CD8-positive, alpha-beta memory T cell (primary cell): ENCODE data around the gene FAM111A. TPM values are rescaled to one million over a fixed set of nuclear protein-coding genes. Genes with fewer than 3 reads are reported as not detected.
A peak's percentile ranks its signal among the peaks of the same experiment; 100 is the strongest.

Source experiments
- CTCF ChIA-PET: fragments of 350-600 bp; sonication (Branson Sonifier 250); formaldehyde crosslinking; loops from one replicate; lab custom pipeline; 2021; ENCODE audit warnings: antibody characterized with exemption; lab: Charles Lee
- POLR2A ChIA-PET: fragments of 350-600 bp; sonication (Branson Sonifier 250); formaldehyde crosslinking; loops from one replicate; lab custom pipeline; 2021; ENCODE audit warnings: antibody characterized with exemption; lab: Charles Lee
- DNase-seq, 5 donors: peaks; one replicate each; pipeline versions ENCODE4 v3.0.0 to v3.0.0-alpha.2; 2020 to 2022; ENCODE audit warnings: mixed read lengths in 1 of 5
- H3K27ac ChIP-seq: one replicate; pipeline ENCODE4 v1.7.0; 2013; ENCODE audit warnings: low read depth, mild to moderate bottlenecking, low read length, moderate library complexity
- H3K27me3 ChIP-seq: 2 replicates; pipeline ENCODE4 v1.7.0; 2013; ENCODE audit warnings: low read length, mild to moderate bottlenecking; ENCODE audit not compliant: insufficient read depth, poor library complexity, severe bottlenecking
- H3K36me3 ChIP-seq: 2 replicates; pipeline ENCODE4 v1.7.0; 2013; ENCODE audit warnings: mild to moderate bottlenecking, low read length, moderate library complexity; ENCODE audit not compliant: insufficient read depth
- H3K4me1 ChIP-seq: 2 replicates; pipeline ENCODE4 v1.7.0; 2013; ENCODE audit warnings: mild to moderate bottlenecking, low read length, moderate library complexity; ENCODE audit not compliant: insufficient read depth
- H3K4me3 ChIP-seq: 2 replicates; pipeline ENCODE4 v1.7.0; 2013; ENCODE audit warnings: mild to moderate bottlenecking, low read length
- H3K9me3 ChIP-seq: 2 replicates; pipeline ENCODE4 v1.7.0; 2013; ENCODE audit warnings: mild to moderate bottlenecking, low read length
- H3K27ac Mint-ChIP-seq, 8 donors: one replicate each; pipeline ENCODE4 v1.8.0; 2020 to 2021; ENCODE audit warnings: mixed read lengths in 8 of 8, mild to moderate bottlenecking in 6 of 8, inconsistent platforms in 3 of 8, moderate library complexity in 3 of 8
- H3K27me3 Mint-ChIP-seq, 2 donors: one replicate each; pipeline ENCODE4 v1.8.0; 2020 to 2021; ENCODE audit warnings: mixed read lengths in 2 of 2, mild to moderate bottlenecking in 1 of 2, moderate library complexity in 1 of 2
- H3K36me3 Mint-ChIP-seq, 3 donors: one replicate each; pipeline ENCODE4 v1.8.0; 2020 to 2021; ENCODE audit warnings: mixed read lengths in 3 of 3, inconsistent platforms in 1 of 3, mild to moderate bottlenecking in 1 of 3
- H3K4me1 Mint-ChIP-seq, 3 donors: one replicate each; pipeline ENCODE4 v1.8.0; 2020 to 2021; ENCODE audit warnings: mixed read lengths in 3 of 3, inconsistent platforms in 1 of 3, mild to moderate bottlenecking in 1 of 3
- H3K4me3 Mint-ChIP-seq, 7 donors: one replicate each; pipeline ENCODE4 v1.8.0; 2020 to 2021; ENCODE audit warnings: mixed read lengths in 7 of 7, mild to moderate bottlenecking in 6 of 7, moderate library complexity in 4 of 7, inconsistent platforms in 2 of 7
- H3K9me3 Mint-ChIP-seq, 5 donors: one replicate each; pipeline ENCODE4 v1.8.0; 2020 to 2022; ENCODE audit warnings: mixed read lengths in 5 of 5, mild to moderate bottlenecking in 3 of 5, moderate library complexity in 2 of 5, inconsistent platforms in 1 of 5
- polyA plus RNA-seq: library from polyadenylated mRNA; unstranded; fragments of 300-500 nt; fragmentation: Illumina TruSeq; gene quantifications from one replicate; pipeline ENCODE4 v1.2.3, GENCODE V29; 2021
- total RNA-seq, 2 experiments: library from RNA; stranded (reverse); gene quantifications; one replicate each; pipeline ENCODE4 v1.2.3, GENCODE V29; 2021

Gene FAM111A
- total and polyA plus RNA-seq, 3 experiments from 2014 or later, result 31.7 to 73.5 (median 71.1) TPM

GRCh38 chr11:59187587-59187986 is 44.9 kb downstream of the FAM111A start:
- POLR2A ChIA-PET, result no interaction called here
- Histone ChIP-seq H3K36me3 (no peaks in the 10 kb centered on the region), H3K9me3 (no peaks in the 10 kb centered on the region), H3K4me1 (no peaks in the 10 kb centered on the region), H3K4me3 (no peak overlapping the region), H3K27me3 (no peaks in the 10 kb centered on the region), H3K27ac (no peak overlapping the region)
- CTCF ChIA-PET, result interaction anchor here (1.0 to 6.7 kb wide), 3 partner anchors 14 to 21 kb away, joined by 3 to 92 read pairs (median 11); partner anchors contain the start of gene DTX4
- H3K4me1 Mint-ChIP-seq, result no peaks in the 10 kb centered on the region
- no peak for DNase-seq
- H3K27me3 Mint-ChIP-seq, result peaks cover 4 to 13% of the 10 kb centered on the region in 2 donors
- no peaks in the 10 kb centered on the region for H3K9me3 Mint-ChIP-seq
- no peak overlapping the region for H3K27ac Mint-ChIP-seq
- H3K36me3 Mint-ChIP-seq, result peaks cover 0 to 4% (median 1%) of the 10 kb centered on the region in 3 donors
- no peak overlapping the region for H3K4me3 Mint-ChIP-seq

DNA sequence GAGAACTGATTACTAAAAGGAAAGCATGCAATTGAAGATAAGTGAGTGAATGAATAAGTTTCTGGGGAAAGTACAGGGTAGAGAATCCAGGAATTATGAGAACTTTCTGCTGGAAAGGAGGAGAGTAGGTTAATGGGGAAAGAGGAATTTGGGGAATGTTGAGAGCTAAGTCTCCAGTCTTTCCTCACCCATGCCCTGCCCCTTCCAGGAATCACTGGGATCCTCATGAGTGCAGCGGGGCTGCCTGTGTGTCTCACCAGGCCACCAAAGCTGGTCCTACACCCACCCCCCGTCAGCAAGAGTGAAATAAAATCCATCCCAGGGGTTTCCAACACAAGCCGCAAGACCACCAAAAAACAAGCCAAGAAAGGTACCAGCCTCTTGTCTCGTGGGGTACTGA is 46.3 kb downstream of the FAM111A start:
- Mint-ChIP-seq H3K27me3 (peaks cover 4 to 9% of the 10 kb centered on the region in 2 donors), H3K36me3 (peaks cover 0 to 4% (median 1%) of the 10 kb centered on the region in 3 donors), H3K4me3 (no peak overlapping the region), H3K27ac (no peak overlapping the region), H3K9me3 (no peaks in the 10 kb centered on the region), H3K4me1 (no peaks in the 10 kb centered on the region)
- Histone ChIP-seq H3K9me3 (no peaks in the 10 kb centered on the region), H3K27me3 (no peaks in the 10 kb centered on the region), H3K27ac (no peak overlapping the region), H3K4me3 (no peak overlapping the region), H3K36me3 (no peaks in the 10 kb centered on the region), H3K4me1 (no peaks in the 10 kb centered on the region)
- no peak for DNase-seq
- POLR2A ChIA-PET, result no interaction called here
- CTCF ChIA-PET, result no interaction called here

DNA sequence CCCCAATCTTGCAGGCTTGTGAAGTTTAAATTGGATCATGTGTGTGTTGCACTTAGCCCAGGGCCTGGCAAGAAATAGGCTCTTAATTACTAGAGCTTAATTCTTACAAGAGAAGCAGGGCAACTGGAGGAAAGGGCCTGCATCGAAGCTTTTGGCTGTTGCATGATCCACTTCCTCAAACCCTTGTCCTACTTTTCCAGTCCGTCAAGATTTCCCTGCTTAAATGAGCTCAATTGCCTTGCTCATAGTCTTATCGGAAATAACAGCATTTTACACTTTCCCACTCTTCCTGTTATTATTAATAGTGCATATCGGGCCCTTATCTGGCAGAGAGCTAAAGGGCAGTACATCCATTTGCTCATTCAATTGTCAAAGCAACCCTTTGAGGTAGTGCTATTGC is 47.3 kb downstream of the FAM111A start:
- Mint-ChIP-seq H3K9me3 (no peaks in the 10 kb centered on the region), H3K27ac (no peak overlapping the region), H3K4me3 (no peak overlapping the region), H3K27me3 (peaks cover 4 to 9% of the 10 kb centered on the region in 2 donors), H3K4me1 (no peaks in the 10 kb centered on the region), H3K36me3 (peaks cover 0 to 4% (median 1%) of the 10 kb centered on the region in 3 donors)
- no peaks in the 10 kb centered on the region for H3K4me1 ChIP-seq
- no peaks in the 10 kb centered on the region for H3K36me3 ChIP-seq
- CTCF ChIA-PET, result interaction anchor here (0.8 kb wide), 1 partner anchor 19 kb away, joined by 4 read pairs; the partner anchor contains the start of gene DTX4
- DNase-seq, result no peak
- H3K9me3 ChIP-seq, result no peaks in the 10 kb centered on the region
- no peak overlapping the region for H3K27ac ChIP-seq
- POLR2A ChIA-PET, result no interaction called here
- no peaks in the 10 kb centered on the region for H3K27me3 ChIP-seq
- no peak overlapping the region for H3K4me3 ChIP-seq

DNA sequence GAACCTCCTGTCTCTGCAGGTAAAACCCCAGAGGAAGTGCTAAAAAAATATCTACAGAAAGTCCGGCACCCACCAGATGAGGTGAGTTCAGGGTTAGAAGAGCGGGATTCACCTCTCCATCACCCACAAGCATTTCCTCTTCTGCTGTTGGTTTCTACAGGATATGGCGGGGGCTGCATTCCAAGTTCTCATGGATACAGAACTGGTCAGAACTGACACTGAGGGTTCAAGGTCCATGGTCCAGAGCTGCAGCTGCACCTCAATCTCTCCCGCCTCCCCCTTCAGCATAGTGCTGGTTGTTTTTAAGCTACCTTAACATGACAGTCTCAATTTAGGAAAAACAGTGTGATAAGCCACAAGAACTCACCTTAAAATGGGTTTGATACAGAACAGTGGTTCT is 48.4 kb downstream of the FAM111A start:
- no peaks in the 10 kb centered on the region for H3K36me3 ChIP-seq
- H3K4me3 ChIP-seq, result no peak overlapping the region
- H3K27me3 ChIP-seq, result no peaks in the 10 kb centered on the region
- no peaks in the 10 kb centered on the region for H3K9me3 ChIP-seq
- Mint-ChIP-seq H3K4me1 (no peaks in the 10 kb centered on the region), H3K36me3 (peaks cover 3 to 6% (median 4%) of the 10 kb centered on the region in 3 donors), H3K9me3 (no peaks in the 10 kb centered on the region), H3K4me3 (no peak overlapping the region), H3K27me3 (peaks cover 4 to 9% of the 10 kb centered on the region in 2 donors), H3K27ac (peak overlapping the region in 1 of 8 donors; percentile 28)
- no peak overlapping the region for H3K27ac ChIP-seq
- DNase-seq, result no peak
- no peaks in the 10 kb centered on the region for H3K4me1 ChIP-seq
- ChIA-PET CTCF (interaction anchor here (1.5 to 2.3 kb wide), 2 partner anchors 9 to 19 kb away, joined by 3 to 7 read pairs; partner anchors contain the start of gene DTX4), POLR2A (no interaction called here)

- Histone ChIP-seq H3K27ac (no peak overlapping the region), H3K9me3 (no peaks in the 10 kb centered on the region), H3K4me1 (no peaks in the 10 kb centered on the region), H3K4me3 (no peak overlapping the region), H3K27me3 (no peaks in the 10 kb centered on the region), H3K36me3 (no peaks in the 10 kb centered on the region)
- H3K36me3 Mint-ChIP-seq, result peaks cover 3 to 6% (median 4%) of the 10 kb centered on the region in 3 donors
- H3K4me1 Mint-ChIP-seq, result no peaks in the 10 kb centered on the region
- H3K27ac Mint-ChIP-seq, result no peak overlapping the region
- CTCF ChIA-PET, result interaction anchor here (1.0 to 2.3 kb wide), 4 partner anchors 10 to 56 kb away, joined by 3 to 7 read pairs (median 4); partner anchors contain the start of gene DTX4
- H3K4me3 Mint-ChIP-seq, result no peak overlapping the region
- DNase-seq, result no peak
- POLR2A ChIA-PET, result no interaction called here
- peaks cover 4 to 7% of the 10 kb centered on the region in 2 donors for H3K27me3 Mint-ChIP-seq
- no peaks in the 10 kb centered on the region for H3K9me3 Mint-ChIP-seq
These were observed 49.2 kb downstream of the FAM111A start for GRCh38 chr11:59191890-59192289.

DNA sequence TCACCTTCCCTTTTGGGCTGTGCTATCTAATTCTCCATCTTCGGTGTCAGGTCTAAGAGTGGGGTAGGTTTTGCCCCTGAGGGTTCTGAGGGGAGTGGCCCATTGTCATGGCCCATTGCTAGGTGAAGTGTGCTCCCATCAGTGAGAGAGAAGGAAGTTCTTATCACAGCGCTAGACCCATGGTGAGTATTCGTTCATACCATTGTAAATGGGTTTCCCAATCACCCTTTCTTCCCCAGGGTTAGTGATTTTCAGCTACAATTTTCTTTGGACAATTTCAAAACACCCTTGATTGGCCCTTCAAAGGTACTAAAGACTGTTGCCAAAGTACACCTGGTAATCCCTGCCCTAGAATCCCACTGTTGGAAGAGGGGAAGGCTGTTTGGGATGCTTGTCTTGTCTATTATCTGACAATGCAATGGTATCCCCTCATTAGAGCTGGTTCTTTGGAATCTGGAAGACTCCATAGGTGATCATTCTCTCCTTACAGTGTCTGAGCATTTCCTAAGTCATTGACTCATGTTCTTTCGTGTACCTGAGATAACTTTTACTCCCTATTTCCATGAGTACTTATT is 49.9 kb downstream of the FAM111A start:
- no peaks in the 10 kb centered on the region for H3K9me3 Mint-ChIP-seq
- H3K9me3 ChIP-seq, result no peaks in the 10 kb centered on the region
- H3K36me3 ChIP-seq, result no peaks in the 10 kb centered on the region
- peaks cover 3 to 8% (median 4%) of the 10 kb centered on the region in 3 donors for H3K36me3 Mint-ChIP-seq
- ChIA-PET CTCF (interaction anchor here (1.0 to 2.3 kb wide), 3 partner anchors 14 to 57 kb away, joined by 3 to 7 read pairs (median 4); partner anchors contain the start of gene DTX4), POLR2A (no interaction called here)
- no peak overlapping the region for H3K27ac ChIP-seq
- H3K27me3 Mint-ChIP-seq, result peaks cover 0 to 5% of the 10 kb centered on the region in 2 donors
- DNase-seq, result no peak
- H3K27ac Mint-ChIP-seq, result no peak overlapping the region
- no peak overlapping the region for H3K4me3 ChIP-seq
- no peaks in the 10 kb centered on the region for H3K27me3 ChIP-seq
- no peak overlapping the region for H3K4me3 Mint-ChIP-seq
- H3K4me1 Mint-ChIP-seq, result no peaks in the 10 kb centered on the region
- no peaks in the 10 kb centered on the region for H3K4me1 ChIP-seq

DNA sequence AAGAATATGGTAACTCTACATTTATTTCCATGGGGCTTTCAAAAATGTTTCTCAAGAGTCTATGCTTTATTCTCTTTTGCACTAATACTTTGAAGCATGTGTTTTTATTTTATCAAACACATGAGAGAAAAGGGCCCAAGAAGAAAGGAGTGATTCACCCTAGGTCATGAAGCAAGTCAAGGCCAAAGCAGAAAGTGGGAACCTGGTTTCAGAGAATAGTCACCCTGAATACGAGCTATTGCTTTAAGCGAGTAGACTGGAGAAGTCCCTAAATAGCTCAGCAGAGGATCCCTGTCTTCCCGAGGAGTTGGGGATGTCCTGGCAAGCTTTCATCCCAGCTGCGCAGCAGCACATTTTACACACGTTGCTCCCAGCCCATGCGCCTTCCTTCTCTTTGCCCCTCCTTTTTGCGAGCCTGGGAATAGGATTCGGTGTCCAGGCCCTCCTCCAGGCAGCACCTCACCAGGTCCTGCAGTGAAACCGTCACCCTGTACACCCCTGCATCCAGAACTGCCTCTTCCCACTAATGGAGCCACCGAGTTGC is 51.0 kb downstream of the FAM111A start:
- Histone ChIP-seq H3K4me3 (no peak overlapping the region), H3K27me3 (no peaks in the 10 kb centered on the region), H3K9me3 (no peaks in the 10 kb centered on the region), H3K4me1 (no peaks in the 10 kb centered on the region), H3K36me3 (no peaks in the 10 kb centered on the region), H3K27ac (no peak overlapping the region)
- Mint-ChIP-seq H3K27me3 (peaks cover 0 to 1% of the 10 kb centered on the region in 2 donors), H3K36me3 (peaks cover 3 to 10% (median 4%) of the 10 kb centered on the region in 3 donors), H3K9me3 (no peaks in the 10 kb centered on the region), H3K4me1 (no peaks in the 10 kb centered on the region), H3K4me3 (no peak overlapping the region), H3K27ac (no peak overlapping the region)
- ChIA-PET CTCF (interaction anchor here (0.8 to 1.6 kb wide), 3 partner anchors 13 to 35 kb away, joined by 3 read pairs; partner anchors contain the start of gene DTX4), POLR2A (no interaction called here)
- no peak for DNase-seq

GRCh38 chr11:59195586-59195985 is 52.9 kb downstream of the FAM111A start:
- no peak overlapping the region for H3K27ac ChIP-seq
- H3K4me1 ChIP-seq, result no peaks in the 10 kb centered on the region
- H3K27me3 Mint-ChIP-seq, result no peaks in the 10 kb centered on the region
- no peaks in the 10 kb centered on the region for H3K27me3 ChIP-seq
- H3K36me3 ChIP-seq, result no peaks in the 10 kb centered on the region
- no peak overlapping the region for H3K4me3 Mint-ChIP-seq
- no peak overlapping the region for H3K27ac Mint-ChIP-seq
- ChIA-PET POLR2A (no interaction called here), CTCF (interaction anchor here (1.6 kb wide), 1 partner anchor 13 kb away, joined by 5 read pairs; no protein-coding TSS in a partner anchor)
- no peaks in the 10 kb centered on the region for H3K9me3 ChIP-seq
- no peak overlapping the region for H3K4me3 ChIP-seq
- peaks cover 2 to 10% (median 3%) of the 10 kb centered on the region in 3 donors for H3K36me3 Mint-ChIP-seq
- H3K4me1 Mint-ChIP-seq, result peaks cover 0 to 7% (median 0%) of the 10 kb centered on the region in 3 donors
- H3K9me3 Mint-ChIP-seq, result no peaks in the 10 kb centered on the region
- DNase-seq, result no peak
